Measurements from ENCODE around the gene FBXW8.
"Not testable (repeated sequence)": the region's sequence is repeated elsewhere in the genome, so short reads cannot be mapped to it uniquely, and the experiment has no call there.

The FBXW8 gene

GRCh38 chr12:117042171-117042842 is 131.6 kb downstream of the FBXW8 start:
- DNase-seq: no peak

- no peak for DNase-seq
These were observed 132.1 kb downstream of the FBXW8 start for GRCh38 chr12:117042862-117043261.

GRCh38 chr12:117044311-117044710 is 133.6 kb downstream of the FBXW8 start:
- DNase-seq: no peak

- DNase-seq: no peak
These were observed 134.0 kb downstream of the FBXW8 start for GRCh38 chr12:117044790-117045159.

GRCh38 chr12:117045160-117046010 is 134.6 kb downstream of the FBXW8 start:
- DNase-seq: peak; percentile 25

GRCh38 chr12:117046011-117046369 is 135.2 kb downstream of the FBXW8 start:
- no peak for DNase-seq

- DNase-seq: no peak
These were observed 135.7 kb downstream of the FBXW8 start for GRCh38 chr12:117046425-117046824.

- DNase-seq: no peak
These were observed 136.2 kb downstream of the FBXW8 start for GRCh38 chr12:117046861-117047530.

GRCh38 chr12:117047810-117048584 is 137.2 kb downstream of the FBXW8 start:
- no peak for DNase-seq

- DNase-seq: no peak
These were observed 137.8 kb downstream of the FBXW8 start for GRCh38 chr12:117048585-117048904.

GRCh38 chr12:117049295-117049694 is 138.5 kb downstream of the FBXW8 start:
- no peak for DNase-seq

- no peak for DNase-seq
These were observed 139.3 kb downstream of the FBXW8 start for GRCh38 chr12:117050060-117050459.

GRCh38 chr12:117051380-117051779 is 140.6 kb downstream of the FBXW8 start:
- DNase-seq: no peak

- DNase-seq: peak; percentile 49
These were observed 141.8 kb downstream of the FBXW8 start for GRCh38 chr12:117052386-117053049.

- DNase-seq: peak; percentile 15
These were observed 142.3 kb downstream of the FBXW8 start for GRCh38 chr12:117053050-117053400.

- no peak for DNase-seq
These were observed 142.9 kb downstream of the FBXW8 start for GRCh38 chr12:117053597-117054201.

- DNase-seq: no peak
These were observed 143.5 kb downstream of the FBXW8 start for GRCh38 chr12:117054279-117054678.

GRCh38 chr12:117057626-117058025 is 146.9 kb downstream of the FBXW8 start:
- DNase-seq: not testable (repeated sequence)

GRCh38 chr12:117058442-117059072 is 147.8 kb downstream of the FBXW8 start:
- no peak for DNase-seq

- DNase-seq: no peak
These were observed 148.4 kb downstream of the FBXW8 start for GRCh38 chr12:117059156-117059555.

GRCh38 chr12:117060246-117060928 is 149.6 kb downstream of the FBXW8 start:
- DNase-seq: no peak
